ENCODE measurements around the gene FLRT3. TPM values are rescaled to one million over a fixed set of nuclear protein-coding genes. Genes with fewer than 3 reads are reported as not detected.

FLRT3 gene
- total RNA-seq, 4 donors from 2014 or later: 1.6 to 11.8 (median 6.4) TPM

DNA sequence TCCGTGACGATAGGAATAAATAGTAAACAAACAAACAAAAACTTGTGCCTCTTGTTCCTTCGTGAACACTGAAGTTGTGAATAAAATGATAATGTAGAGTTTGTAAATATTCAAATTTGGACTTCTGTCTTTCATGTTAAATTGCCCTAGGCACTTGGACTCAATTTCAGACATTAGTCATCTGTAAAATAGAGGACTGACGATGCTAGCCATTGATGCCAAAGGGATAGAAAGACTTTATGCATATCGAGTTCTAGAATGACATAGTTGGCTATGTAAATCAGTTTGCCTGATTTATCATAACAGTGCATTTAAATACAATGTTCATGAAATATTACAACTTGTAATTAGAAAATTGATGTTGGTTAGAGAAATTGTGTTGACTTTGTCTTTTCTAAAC is 45.9 kb upstream of the FLRT3 start:
- WGBS, 2 donors: 51 to 66% methylated on average over 5 of the region's 5 CpGs
- intact Hi-C loops (cut with DNase I): no loop called here
- no peak overlapping the region for H3K27ac ChIP-seq

DNA sequence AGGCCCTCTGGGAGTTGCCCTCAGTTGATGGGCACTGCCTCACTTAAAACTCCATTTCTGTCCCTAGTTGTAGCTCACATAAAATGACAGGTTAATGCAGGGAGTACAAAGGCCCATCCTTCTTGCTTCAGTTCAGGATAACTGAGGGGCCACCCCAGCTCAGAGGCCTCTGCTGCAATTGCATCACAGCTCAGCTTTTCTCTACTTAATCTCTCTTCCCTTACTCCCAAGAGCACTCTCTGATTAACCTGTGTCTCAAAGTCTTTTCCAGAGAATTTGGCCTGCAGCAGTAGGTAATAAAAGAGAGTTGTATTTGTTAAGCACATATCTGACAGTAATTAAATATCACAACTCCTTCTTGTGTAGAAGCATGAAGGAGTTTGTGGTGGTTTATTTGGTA is 40.9 kb upstream of the FLRT3 start:
- Histone ChIP-seq H3K9me3 (no peaks in the 10 kb centered on the region), H3K36me3 (no peaks in the 10 kb centered on the region), H3K4me1 (no peaks in the 10 kb centered on the region), H3K27me3 (no peaks in the 10 kb centered on the region), H3K27ac (no peak overlapping the region), H3K4me3 (no peak overlapping the region)
- TF ChIP-seq POLR2A (IDR thresholded peaks at IDR 0.05): no peak
- TF ChIP-seq, protein P1, sequence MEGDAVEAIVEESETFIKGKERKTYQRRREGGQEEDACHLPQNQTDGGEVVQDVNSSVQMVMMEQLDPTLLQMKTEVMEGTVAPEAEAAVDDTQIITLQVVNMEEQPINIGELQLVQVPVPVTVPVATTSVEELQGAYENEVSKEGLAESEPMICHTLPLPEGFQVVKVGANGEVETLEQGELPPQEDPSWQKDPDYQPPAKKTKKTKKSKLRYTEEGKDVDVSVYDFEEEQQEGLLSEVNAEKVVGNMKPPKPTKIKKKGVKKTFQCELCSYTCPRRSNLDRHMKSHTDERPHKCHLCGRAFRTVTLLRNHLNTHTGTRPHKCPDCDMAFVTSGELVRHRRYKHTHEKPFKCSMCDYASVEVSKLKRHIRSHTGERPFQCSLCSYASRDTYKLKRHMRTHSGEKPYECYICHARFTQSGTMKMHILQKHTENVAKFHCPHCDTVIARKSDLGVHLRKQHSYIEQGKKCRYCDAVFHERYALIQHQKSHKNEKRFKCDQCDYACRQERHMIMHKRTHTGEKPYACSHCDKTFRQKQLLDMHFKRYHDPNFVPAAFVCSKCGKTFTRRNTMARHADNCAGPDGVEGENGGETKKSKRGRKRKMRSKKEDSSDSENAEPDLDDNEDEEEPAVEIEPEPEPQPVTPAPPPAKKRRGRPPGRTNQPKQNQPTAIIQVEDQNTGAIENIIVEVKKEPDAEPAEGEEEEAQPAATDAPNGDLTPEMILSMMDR (IDR thresholded peaks at IDR 0.05): no peak
- no peak for DNase-seq
- intact Hi-C loops (cut with DNase I): no loop called here

More for the DNA sequence above, 45.9 kb upstream of the FLRT3 start:
- TF ChIP-seq, protein P1 (IDR thresholded peaks at IDR 0.05): no peak
- TF ChIP-seq POLR2A (IDR thresholded peaks at IDR 0.05): no peak
- Histone ChIP-seq H3K36me3 (no peaks in the 10 kb centered on the region), H3K4me3 (no peak overlapping the region), H3K27me3 (no peaks in the 10 kb centered on the region), H3K4me1 (peaks cover 0 to 8% (median 0%) of the 10 kb centered on the region in 3 donors), H3K9me3 (peaks cover 0 to 6% (median 0%) of the 10 kb centered on the region in 3 donors)
- no peak for DNase-seq

DNA sequence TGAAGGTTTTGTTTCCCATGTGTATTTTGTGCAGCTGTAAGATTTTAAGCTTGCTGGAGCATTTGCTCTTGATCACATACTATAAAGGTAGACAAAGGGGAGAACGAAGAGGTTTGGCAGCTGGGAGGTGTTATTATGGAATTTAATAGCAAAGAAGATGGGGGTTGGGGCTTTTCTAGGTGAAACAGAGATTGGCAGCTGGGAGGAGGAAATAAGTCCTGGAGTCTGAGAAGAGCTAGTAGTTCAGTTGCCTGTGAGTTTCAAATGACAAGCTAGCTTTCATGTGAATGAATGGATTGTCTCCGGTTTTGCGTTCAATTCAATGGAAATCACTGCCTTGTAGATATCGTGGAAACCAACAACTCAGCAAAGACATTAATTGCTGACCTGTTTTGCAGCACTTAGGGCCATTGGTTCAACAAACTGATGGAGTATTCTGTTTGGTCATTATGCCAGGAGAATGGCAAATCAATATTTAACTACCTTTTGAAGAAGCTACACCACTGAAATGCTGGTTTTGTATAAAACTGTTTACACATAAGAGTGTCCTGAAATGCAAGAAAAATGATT is 38.1 kb upstream of the FLRT3 start:
- no peaks in the 10 kb centered on the region for H3K36me3 ChIP-seq
- no peaks in the 10 kb centered on the region for H3K27me3 ChIP-seq
- H3K9me3 ChIP-seq: no peaks in the 10 kb centered on the region
- H3K4me1 ChIP-seq: no peaks in the 10 kb centered on the region
- intact Hi-C loops (cut with DNase I): no loop called here
- WGBS, 2 donors: 61 to 67% methylated on average over 4 of the region's 4 CpGs
- no peak for DNase-seq
- TF ChIP-seq, protein P1 (IDR thresholded peaks at IDR 0.05): no peak
- no peak overlapping the region for H3K27ac ChIP-seq
- H3K4me3 ChIP-seq: no peak overlapping the region

DNA sequence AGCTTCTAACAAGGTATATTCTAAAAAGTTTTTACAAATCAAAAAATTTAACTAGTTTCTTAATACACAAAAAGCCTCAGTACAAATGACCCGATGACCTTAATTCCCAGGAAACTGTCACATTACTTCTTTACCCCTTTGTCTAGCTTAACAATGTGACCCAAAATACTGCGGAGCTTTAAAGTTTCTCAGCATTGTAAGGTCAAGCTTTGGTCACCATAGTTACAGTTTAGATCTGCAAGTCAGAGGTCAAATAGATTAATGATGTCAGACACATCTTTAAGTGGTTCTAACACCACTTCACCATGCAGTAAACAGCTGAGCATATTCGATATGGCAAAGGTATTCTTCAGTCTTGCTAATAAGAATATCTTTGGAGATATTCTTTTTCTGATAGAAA is 36.8 kb upstream of the FLRT3 start:
- TF ChIP-seq POLR2A (IDR thresholded peaks at IDR 0.05): no peak
- TF ChIP-seq, protein P1 (IDR thresholded peaks at IDR 0.05): no peak
- H3K36me3 ChIP-seq: no peaks in the 10 kb centered on the region
- no peaks in the 10 kb centered on the region for H3K9me3 ChIP-seq
- no peak for DNase-seq
- H3K4me1 ChIP-seq: no peaks in the 10 kb centered on the region
- H3K27me3 ChIP-seq: no peaks in the 10 kb centered on the region
- no peak overlapping the region for H3K27ac ChIP-seq
- no peak overlapping the region for H3K4me3 ChIP-seq
- WGBS, 2 donors: 54 to 71% methylated on average over 3 of the region's 3 CpGs
- intact Hi-C loops (cut with DNase I): no loop called here

DNA sequence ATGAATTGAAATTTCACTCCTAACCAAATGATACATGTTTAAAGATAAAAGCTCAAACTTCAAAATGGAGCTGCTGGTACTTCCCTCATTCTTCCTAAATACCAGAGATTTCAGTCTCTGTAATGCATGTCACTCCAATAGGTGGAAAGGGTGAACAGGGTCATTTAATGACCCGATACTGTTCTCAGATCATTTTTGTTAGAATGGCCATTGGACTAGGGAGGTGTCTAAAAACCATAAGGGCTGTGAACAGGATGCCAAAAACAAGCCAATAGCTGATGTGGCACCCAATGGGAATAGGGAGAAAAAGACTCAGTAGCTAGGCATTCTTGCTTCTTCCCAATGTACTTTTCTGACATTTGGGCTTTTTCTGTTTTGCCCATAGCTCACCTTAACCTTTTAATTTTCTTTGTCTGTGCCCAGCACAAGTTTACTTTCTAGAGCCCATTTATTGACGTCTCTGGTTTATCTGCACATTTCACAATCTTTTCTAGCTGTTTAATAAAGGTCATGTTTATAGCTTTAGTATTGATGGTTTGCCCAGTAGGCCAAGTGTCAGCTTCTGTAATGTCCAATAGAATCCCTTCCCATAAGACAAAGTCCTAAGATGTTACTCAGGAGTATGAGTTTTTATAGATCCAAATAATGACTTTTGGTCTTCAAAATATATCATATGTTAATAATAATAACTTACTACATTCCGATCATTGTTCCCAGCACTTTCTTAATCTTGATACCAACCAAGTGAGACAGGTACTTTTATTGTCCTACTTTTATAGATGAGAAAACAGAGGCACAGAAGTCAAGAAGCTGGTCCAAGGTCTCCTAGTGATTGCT is 24.3 kb upstream of the FLRT3 start:
- intact Hi-C loops (cut with DNase I): no loop called here
- Histone ChIP-seq H3K36me3 (no peaks in the 10 kb centered on the region), H3K4me3 (no peak overlapping the region), H3K4me1 (no peaks in the 10 kb centered on the region), H3K27ac (no peak overlapping the region), H3K27me3 (no peaks in the 10 kb centered on the region), H3K9me3 (no peaks in the 10 kb centered on the region)
- TF ChIP-seq, protein P1 (IDR thresholded peaks at IDR 0.05): no peak
- no peak for TF ChIP-seq POLR2A (IDR thresholded peaks at IDR 0.05)
- DNase-seq: no peak
- 86 to 92% methylated on average over 3 of the region's 3 CpGs for WGBS, 2 donors

All from esophagus squamous epithelium (tissue), 5 donors.